ENCODE data around the gene HDLBP. TPM values are rescaled to one million over a fixed set of nuclear protein-coding genes. Genes with fewer than 3 reads are reported as not detected.

HDLBP gene
- total and polyA plus RNA-seq, 12 donors: 206 to 419 (median 353) TPM

DNA sequence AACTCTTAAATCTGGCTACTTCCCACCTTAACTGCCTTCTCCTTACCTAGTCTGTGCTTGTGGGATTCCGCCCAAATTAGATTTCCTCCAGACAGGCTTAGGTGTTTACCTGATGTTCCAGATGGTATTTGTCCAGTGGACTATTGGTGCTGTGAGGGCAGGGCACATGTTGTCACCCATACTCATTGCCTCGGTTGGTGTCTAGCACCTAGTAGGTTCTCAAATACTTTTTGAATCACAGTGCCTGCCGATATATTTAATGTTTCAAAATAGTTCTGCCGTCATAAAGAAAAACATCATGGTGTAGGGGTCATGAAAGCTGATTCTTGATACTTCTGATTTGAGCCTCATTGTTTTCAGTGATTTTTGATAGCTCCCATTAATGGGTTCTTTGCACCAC, 1.4 kb upstream of the HDLBP start:
- H3K4me3 ChIP-seq: peak overlapping the region; percentile 63 to 93 (median 75)
- no peaks in the 10 kb centered on the region for H3K27me3 ChIP-seq
- ATAC-seq (no peak), DNase-seq (no peak)
- H3K36me3 ChIP-seq: no peaks in the 10 kb centered on the region
- WGBS, 2 donors: 6 to 7% methylated on average over 4 of the region's 4 CpGs
- intact Hi-C loops (cut with DNase I): loop anchor here in 5 of 10 donors (2.0 to 5.0 kb wide), 3 partner anchors 34 to 45 kb away; no protein-coding TSS in a partner anchor
- H3K4me1 ChIP-seq: peaks cover 11 to 80% (median 74%) of the 10 kb centered on the region in 9 donors
- H3K27ac ChIP-seq: peak overlapping the region; percentile 85 to 99 (median 94)
- no peaks in the 10 kb centered on the region for H3K9me3 ChIP-seq
- TF ChIP-seq, protein P1, sequence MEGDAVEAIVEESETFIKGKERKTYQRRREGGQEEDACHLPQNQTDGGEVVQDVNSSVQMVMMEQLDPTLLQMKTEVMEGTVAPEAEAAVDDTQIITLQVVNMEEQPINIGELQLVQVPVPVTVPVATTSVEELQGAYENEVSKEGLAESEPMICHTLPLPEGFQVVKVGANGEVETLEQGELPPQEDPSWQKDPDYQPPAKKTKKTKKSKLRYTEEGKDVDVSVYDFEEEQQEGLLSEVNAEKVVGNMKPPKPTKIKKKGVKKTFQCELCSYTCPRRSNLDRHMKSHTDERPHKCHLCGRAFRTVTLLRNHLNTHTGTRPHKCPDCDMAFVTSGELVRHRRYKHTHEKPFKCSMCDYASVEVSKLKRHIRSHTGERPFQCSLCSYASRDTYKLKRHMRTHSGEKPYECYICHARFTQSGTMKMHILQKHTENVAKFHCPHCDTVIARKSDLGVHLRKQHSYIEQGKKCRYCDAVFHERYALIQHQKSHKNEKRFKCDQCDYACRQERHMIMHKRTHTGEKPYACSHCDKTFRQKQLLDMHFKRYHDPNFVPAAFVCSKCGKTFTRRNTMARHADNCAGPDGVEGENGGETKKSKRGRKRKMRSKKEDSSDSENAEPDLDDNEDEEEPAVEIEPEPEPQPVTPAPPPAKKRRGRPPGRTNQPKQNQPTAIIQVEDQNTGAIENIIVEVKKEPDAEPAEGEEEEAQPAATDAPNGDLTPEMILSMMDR (IDR thresholded peaks at IDR 0.05): no peak

DNA sequence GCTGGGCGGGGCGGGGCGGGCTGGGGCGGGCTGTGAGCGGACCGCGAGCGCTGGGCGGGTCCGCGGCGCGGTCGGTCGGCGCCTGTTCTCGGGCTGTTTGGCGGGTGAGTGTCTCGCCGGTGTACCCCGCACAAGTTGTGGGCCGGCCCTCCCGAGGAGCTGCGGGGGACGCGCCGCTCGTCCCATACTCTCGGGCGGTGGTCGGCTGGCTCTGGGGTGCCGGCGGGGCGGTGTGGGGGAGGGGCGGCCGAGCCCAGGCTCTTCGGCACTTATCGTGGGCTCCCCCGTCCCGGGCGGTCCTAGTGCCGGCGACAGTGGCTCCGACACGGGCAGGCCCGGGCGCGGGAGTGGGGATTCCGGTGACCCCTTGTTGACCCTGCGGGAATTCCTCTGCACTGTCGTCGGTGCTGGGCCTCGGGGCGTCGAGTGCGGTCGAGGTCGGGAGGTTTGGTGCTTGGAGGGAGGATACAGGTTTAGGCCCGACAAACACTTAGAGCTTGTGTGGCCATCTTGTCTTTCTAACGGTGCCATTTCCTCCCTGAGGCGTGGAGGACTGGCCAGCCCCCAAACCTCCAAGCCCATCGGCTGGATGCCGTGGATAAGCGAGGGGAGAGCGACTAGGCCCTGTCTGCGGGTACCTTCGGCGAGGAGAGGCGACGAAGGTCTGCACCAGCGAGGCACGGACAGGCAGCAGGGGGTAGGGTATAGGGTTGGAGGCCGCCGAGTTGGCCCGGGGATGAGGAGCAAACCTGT, 583 bp upstream of the HDLBP start, which contains the start of gene SEPTIN2:
Gene SEPTIN2 (plus strand): TSS at position 47 of the 753 bp plus-strand sequence. CDS start 8,308 bp downstream, outside the sequence.
- TF ChIP-seq, protein P1 (IDR thresholded peaks at IDR 0.05): no peak
- 0 to 1% methylated on average over 72 to 74 of the region's 75 CpGs for WGBS, 2 donors
- peak within 1 kb of the TSS; percentile 68 to 93 (median 76) for H3K4me3 ChIP-seq
- no peaks in the 10 kb centered on the region for H3K36me3 ChIP-seq
- intact Hi-C loops (cut with DNase I): loop anchor here in 5 of 10 donors (2.0 to 5.0 kb wide), 4 partner anchors 35 to 44 kb away; no protein-coding TSS in a partner anchor
- peaks cover 8 to 80% (median 67%) of the 10 kb centered on the region in 9 donors for H3K4me1 ChIP-seq
- H3K27me3 ChIP-seq: no peaks in the 10 kb centered on the region
- ATAC-seq: peak; percentile 45 to 74 (median 56)
- DNase-seq: peak in 1 of 2 donors; percentile 73
- H3K9me3 ChIP-seq: no peaks in the 10 kb centered on the region
- peak within 1 kb of the TSS; percentile 89 to 99 (median 96) for H3K27ac ChIP-seq

DNA sequence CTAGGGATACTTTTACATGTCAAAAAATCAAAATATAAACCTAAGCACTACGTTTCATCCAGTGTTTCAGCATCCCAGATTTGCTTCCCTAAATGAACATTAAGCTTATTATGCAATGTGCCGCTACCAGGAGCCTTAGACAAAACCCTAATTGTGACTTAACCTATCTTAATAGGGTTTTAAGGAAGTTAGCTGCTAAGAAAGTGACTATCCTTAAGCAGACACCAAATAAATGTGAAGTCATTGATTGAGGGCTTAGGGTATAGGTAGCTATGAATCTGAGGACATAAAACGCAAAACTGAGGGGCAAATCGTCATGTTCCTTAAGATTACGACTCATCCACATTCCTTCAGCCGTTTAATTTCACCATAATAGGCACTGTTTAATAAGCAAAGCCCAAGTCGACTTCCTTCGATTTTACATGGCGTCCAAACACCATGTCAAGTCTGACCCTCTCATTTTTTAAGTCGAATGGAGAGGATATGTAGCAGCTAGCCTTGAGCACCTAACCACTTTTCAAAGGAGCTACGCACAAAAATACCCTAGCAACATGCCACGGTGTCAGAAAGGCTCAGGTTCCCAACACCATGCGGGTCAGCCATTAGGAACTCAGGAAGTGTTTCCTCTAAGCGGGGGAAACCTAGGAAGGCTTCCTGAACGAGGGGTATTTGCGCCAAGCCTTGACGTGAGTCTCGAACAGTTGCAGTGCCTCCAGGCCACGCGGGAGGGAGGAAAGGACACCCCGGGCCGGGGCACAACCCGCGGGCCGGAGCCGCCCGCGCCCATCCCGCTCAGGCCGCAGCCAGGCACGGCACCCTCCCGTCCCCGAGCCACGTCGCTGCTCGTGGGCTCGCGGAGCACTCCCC, 1.0 kb downstream of the HDLBP start:
- intact Hi-C loops (cut with DNase I): loop anchor here in 8 of 10 donors (2.0 to 5.0 kb wide), 3 partner anchors 38 to 42 kb away; no protein-coding TSS in a partner anchor
- Histone ChIP-seq H3K36me3 (no peaks in the 10 kb centered on the region), H3K4me1 (peaks cover 3 to 80% (median 55%) of the 10 kb centered on the region in 9 donors), H3K9me3 (no peaks in the 10 kb centered on the region), H3K27me3 (no peaks in the 10 kb centered on the region), H3K4me3 (peak overlapping the region; percentile 68 to 93 (median 76)), H3K27ac (peak overlapping the region; percentile 89 to 99 (median 96))
- TF ChIP-seq, protein P1 (IDR thresholded peaks at IDR 0.05): no peak
- DNase-seq (no peak), ATAC-seq (no peak)
- WGBS, 2 donors: 6% methylated on average over 31 to 38 of the region's 38 CpGs

Measured in heart right ventricle (tissue), 16 donors.